Bronchial epithelial cell (primary cell): ENCODE measurements around the gene AP3B1. TPM values are rescaled to one million over a fixed set of nuclear protein-coding genes. Genes with fewer than 3 reads are reported as not detected.

Source experiments
- DNase-seq: peaks from one replicate; pipeline ENCODE4 v3.0.0-alpha.2; 2010; ENCODE audit warnings: low read depth
- FAIRE-seq: peaks from 2 replicates; lab custom pipeline; 2011; peaks lifted over from hg19 to GRCh38; lab: Jason Lieb, UNC
- H3K27me3 ChIP-seq: 2 replicates; pipeline ENCODE4 v1.5.1; 2011; ENCODE audit warnings: low read length; ENCODE audit not compliant: control insufficient read depth, insufficient read depth
- H3K36me3 ChIP-seq: 2 replicates; pipeline ENCODE4 v1.5.1; 2011; ENCODE audit warnings: low read length; ENCODE audit not compliant: control insufficient read depth, insufficient read depth
- H3K4me3 ChIP-seq: 2 replicates; pipeline ENCODE4 v1.5.1; 2011; ENCODE audit warnings: mild to moderate bottlenecking, low read depth, low read length, control low read depth
- CTCF ChIP-seq: IDR thresholded peaks from 2 replicates; pipeline ENCODE4 v1.5.1; 2011; ENCODE audit warnings: mild to moderate bottlenecking, moderate library complexity, low read length, control low read depth, inconsistent platforms; ENCODE audit not compliant: insufficient read depth, severe bottlenecking
- total RNA-seq: library from RNA; depleted of rRNA; stranded (reverse); fragments of >200 nt; gene quantifications from 2 replicates; pipeline ENCODE4 v1.2.1, GENCODE V29; 2014

AP3B1 gene
- total RNA-seq, 1 donor from 2014 or later: 27.4 TPM

- FAIRE-seq (no peak), DNase-seq (no peak)
- peaks cover 28% of the 10 kb centered on the region for H3K27me3 ChIP-seq
These were observed 321.3 kb downstream of the AP3B1 start for GRCh38 chr5:77973253-77973609.

GRCh38 chr5:77972469-77973252 lies 321.8 kb downstream of the AP3B1 start:
- no peak for DNase-seq
- FAIRE-seq: no peak
- Histone ChIP-seq H3K27me3 (peaks cover 28% of the 10 kb centered on the region), H3K4me3 (no peak overlapping the region), H3K36me3 (no peaks in the 10 kb centered on the region)
- TF ChIP-seq CTCF: peak; percentile 10

More at GRCh38 chr5:77973253-77973609, 321.3 kb downstream of the AP3B1 start:
- TF ChIP-seq CTCF: no peak
- H3K4me3 ChIP-seq: no peak overlapping the region
- H3K36me3 ChIP-seq: no peaks in the 10 kb centered on the region

DNA sequence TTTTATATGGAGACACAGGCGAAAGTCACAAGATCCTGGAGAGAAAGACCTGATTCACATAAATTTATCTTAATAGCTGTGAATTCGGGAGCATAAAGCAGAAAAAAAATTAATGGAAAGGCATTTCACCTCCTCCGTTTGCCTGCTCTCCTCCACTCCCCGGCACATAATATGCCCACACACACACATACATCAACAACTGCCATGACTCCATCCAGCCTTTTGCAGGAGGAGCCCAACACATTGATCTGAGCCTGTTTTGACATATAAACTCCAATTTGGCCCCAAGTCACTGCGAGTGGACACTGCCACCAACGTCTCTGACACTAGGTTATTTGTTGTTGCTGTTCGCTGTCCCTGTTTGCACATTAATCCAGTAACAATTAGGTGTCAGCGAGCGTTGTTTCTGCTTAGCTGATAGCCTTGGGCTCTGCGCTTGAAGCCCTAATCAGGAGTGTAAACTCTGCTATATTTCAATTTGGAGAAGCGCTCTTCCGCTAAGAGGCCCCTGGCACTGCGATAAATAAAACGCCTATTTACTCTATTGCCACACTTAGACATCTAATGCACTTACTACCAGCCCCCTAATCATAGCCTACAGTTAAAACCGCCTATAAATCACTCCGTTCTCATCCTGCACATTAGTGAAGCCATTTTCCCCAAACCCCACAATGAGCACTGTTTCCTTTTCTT lies 322.6 kb downstream of the AP3B1 start:
- no peak for DNase-seq
- H3K36me3 ChIP-seq: no peaks in the 10 kb centered on the region
- TF ChIP-seq CTCF: no peak
- H3K4me3 ChIP-seq: no peak overlapping the region
- H3K27me3 ChIP-seq: peaks cover 28% of the 10 kb centered on the region
- no peak for FAIRE-seq

- no peak for TF ChIP-seq CTCF
- Histone ChIP-seq H3K4me3 (no peak overlapping the region), H3K27me3 (peaks cover 28% of the 10 kb centered on the region), H3K36me3 (no peaks in the 10 kb centered on the region)
- DNase-seq (no peak), FAIRE-seq (no peak)
These were observed 323.6 kb downstream of the AP3B1 start for GRCh38 chr5:77970891-77971290.

GRCh38 chr5:77963795-77964194 lies 330.7 kb downstream of the AP3B1 start:
- DNase-seq (no peak), FAIRE-seq (no peak)
- TF ChIP-seq CTCF: no peak
- no peaks in the 10 kb centered on the region for H3K36me3 ChIP-seq
- H3K4me3 ChIP-seq: no peak overlapping the region
- peaks cover 15% of the 10 kb centered on the region for H3K27me3 ChIP-seq
